ENCODE results near the gene THSD7A.
"Not testable (repeated sequence)": the region's sequence is repeated elsewhere in the genome, so short reads cannot be mapped to it uniquely, and the experiment has no call there.

The THSD7A gene

DNA sequence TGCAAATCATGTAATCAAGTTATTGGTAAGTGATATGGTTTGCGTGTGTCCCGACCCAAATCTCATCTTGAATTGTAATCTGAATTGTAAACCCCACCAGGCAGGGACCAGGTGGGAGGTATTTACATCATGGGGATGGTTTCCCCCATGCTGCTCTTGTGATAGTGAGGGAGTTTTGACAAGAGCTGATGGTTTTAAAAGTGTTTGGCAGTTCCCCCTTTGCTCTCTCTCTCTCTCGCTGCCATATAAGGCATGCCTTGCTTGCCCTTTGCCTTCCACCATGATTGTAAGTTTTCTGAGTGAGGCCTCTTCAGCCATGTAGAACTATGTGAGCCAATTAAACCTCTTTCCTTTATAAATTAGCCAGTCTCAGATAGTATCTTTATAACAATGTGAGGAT, 302.6 kb downstream of the THSD7A start:
- Histone ChIP-seq H3K36me3 (ENCODE audit: control insufficient read depth, insufficient read depth, low read length) (no peaks in the 10 kb centered on the region), H3K27me3 (replicated peaks; ENCODE audit: control insufficient read depth, insufficient read depth, low read length) (no peaks in the 10 kb centered on the region), H3K4me3 (replicated peaks; ENCODE audit: low read depth, low read length) (no peak overlapping the region)
- TF ChIP-seq, protein P1, sequence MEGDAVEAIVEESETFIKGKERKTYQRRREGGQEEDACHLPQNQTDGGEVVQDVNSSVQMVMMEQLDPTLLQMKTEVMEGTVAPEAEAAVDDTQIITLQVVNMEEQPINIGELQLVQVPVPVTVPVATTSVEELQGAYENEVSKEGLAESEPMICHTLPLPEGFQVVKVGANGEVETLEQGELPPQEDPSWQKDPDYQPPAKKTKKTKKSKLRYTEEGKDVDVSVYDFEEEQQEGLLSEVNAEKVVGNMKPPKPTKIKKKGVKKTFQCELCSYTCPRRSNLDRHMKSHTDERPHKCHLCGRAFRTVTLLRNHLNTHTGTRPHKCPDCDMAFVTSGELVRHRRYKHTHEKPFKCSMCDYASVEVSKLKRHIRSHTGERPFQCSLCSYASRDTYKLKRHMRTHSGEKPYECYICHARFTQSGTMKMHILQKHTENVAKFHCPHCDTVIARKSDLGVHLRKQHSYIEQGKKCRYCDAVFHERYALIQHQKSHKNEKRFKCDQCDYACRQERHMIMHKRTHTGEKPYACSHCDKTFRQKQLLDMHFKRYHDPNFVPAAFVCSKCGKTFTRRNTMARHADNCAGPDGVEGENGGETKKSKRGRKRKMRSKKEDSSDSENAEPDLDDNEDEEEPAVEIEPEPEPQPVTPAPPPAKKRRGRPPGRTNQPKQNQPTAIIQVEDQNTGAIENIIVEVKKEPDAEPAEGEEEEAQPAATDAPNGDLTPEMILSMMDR (IDR thresholded peaks at IDR 0.05; ENCODE audit: insufficient read depth, low read length, poor library complexity, severe bottlenecking), result no peak
- DNase-seq (ENCODE audit: extremely low read depth, insufficient read length), result no peak

DNA sequence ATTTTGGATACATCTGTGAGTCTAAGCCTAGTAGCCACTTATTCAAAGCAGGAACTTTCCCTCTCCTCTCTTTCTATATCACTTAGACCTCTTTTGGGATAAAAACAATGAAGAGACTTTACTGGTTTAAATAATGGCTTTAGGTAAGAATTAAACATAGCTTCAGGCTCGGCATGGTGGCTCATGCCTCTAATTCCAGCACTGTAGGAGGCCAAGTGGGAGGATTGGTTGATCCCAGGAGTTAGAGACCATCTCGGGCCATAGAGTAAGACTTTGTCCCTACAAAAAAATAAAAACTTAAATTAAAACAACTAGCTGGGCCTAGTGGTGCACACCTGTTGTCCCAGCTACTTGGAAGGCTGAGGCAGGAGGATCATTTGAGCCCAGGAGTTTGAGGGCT, 304.3 kb downstream of the THSD7A start:
- Histone ChIP-seq H3K27me3 (replicated peaks; ENCODE audit: control insufficient read depth, insufficient read depth, low read length) (no peaks in the 10 kb centered on the region), H3K36me3 (ENCODE audit: control insufficient read depth, insufficient read depth, low read length) (no peaks in the 10 kb centered on the region), H3K4me3 (replicated peaks; ENCODE audit: low read depth, low read length) (no peak overlapping the region)
- DNase-seq (ENCODE audit: extremely low read depth, insufficient read length), result no peak
- TF ChIP-seq, protein P1 (IDR thresholded peaks at IDR 0.05; ENCODE audit: insufficient read depth, low read length, poor library complexity, severe bottlenecking), result no peak

DNA sequence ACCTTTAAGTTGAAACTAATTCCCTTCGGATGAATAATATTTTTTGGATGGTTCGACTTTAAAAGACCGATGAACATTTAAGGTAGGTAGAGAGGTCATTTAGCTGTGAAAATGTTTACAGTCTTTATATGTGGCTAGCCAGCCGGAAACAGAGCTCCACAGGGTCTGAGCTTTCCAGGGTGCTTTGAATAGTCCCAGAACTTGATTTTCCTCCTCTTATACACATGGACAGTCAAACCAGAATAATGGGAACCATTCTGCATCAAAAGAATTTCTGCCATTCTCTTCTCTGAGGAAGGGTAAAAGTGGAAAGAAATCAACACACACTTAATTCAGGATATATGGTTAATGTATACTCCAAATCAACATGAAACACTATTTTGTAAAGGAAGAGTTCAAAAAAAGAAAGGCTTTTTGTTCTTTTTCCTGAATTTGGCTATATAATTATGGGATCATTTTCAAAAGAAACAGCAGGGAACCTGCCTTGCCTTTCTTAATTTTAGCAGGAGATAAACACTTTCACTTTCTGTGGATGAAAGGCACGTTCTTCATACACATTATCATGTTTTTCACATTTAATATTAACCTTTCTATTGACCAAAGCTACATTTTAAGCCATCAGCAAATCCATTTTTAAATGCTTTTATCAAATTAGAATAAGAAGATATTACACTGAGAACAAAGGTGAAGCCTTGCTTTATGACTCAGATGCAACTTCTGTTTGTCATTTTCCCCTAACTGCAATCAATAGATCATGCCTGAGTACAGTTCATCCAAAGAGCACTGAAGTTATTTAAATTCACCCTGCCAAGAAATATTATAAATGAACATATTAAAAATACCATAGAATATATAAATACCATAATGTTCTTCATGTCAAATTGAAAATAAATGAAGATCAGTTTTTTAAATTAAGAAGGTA, 307.3 kb downstream of the THSD7A start:
- no peak for DNase-seq (ENCODE audit: extremely low read depth, insufficient read length)

DNA sequence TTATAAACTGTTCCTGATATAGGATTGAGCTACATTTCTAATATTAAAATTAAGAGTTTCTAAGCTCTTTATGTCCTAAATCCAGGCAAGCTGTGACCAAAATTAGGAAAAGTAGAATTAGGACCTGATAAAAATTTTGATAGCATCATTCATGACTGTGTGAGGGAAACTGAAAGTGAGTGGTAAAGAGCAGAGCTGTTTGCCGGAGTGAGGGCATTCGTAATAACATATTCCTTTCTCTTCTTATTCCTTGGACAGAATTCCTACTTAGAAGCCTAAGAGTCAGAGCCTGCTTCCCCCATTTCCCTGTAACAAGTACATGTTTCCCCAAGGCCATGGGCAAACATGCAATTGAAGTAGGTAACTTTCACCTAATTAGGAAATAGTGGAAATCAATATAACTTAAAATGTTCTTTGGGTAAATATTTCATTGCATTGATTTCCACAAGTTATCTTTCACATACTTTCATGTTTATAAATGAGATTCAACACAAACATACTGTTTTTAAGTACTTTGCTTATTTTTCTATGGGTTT, 310.0 kb downstream of the THSD7A start:
- DNase-seq (ENCODE audit: extremely low read depth, insufficient read length); H3K27me3 ChIP-seq (replicated peaks; ENCODE audit: control insufficient read depth, insufficient read depth, low read length); H3K4me3 ChIP-seq (replicated peaks; ENCODE audit: low read depth, low read length); H3K36me3 ChIP-seq (ENCODE audit: control insufficient read depth, insufficient read depth, low read length): not testable (repeated sequence)

More for the DNA sequence above, 307.3 kb downstream of the THSD7A start:
- Histone ChIP-seq H3K27me3 (replicated peaks; ENCODE audit: control insufficient read depth, insufficient read depth, low read length) (no peaks in the 10 kb centered on the region), H3K36me3 (ENCODE audit: control insufficient read depth, insufficient read depth, low read length) (no peaks in the 10 kb centered on the region), H3K4me3 (replicated peaks; ENCODE audit: low read depth, low read length) (no peak overlapping the region)
- TF ChIP-seq, protein P1 (IDR thresholded peaks at IDR 0.05; ENCODE audit: insufficient read depth, low read length, poor library complexity, severe bottlenecking), result no peak

DNA sequence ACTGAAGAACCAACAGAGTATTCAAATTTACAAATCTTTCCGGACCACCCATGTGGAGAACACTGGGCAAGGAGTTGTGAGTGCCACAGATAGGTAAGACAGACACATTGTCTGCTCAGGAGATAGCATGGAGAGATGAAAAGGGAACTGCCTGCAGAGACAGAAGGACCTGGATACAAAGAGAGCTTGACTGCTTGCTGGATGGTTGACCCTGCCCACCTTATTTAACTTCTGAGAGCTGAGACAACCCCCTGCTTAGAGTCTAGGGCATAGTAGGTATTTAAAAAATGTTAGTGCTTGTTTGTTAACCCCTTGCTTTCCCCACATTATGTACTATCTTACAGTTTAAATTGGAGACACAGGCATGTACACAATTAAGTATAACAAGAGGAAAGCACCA, 314.1 kb downstream of the THSD7A start:
- no peak for DNase-seq (ENCODE audit: extremely low read depth, insufficient read length)
- Histone ChIP-seq H3K4me3 (replicated peaks; ENCODE audit: low read depth, low read length) (no peak overlapping the region), H3K27me3 (replicated peaks; ENCODE audit: control insufficient read depth, insufficient read depth, low read length) (no peaks in the 10 kb centered on the region), H3K36me3 (ENCODE audit: control insufficient read depth, insufficient read depth, low read length) (no peaks in the 10 kb centered on the region)
- TF ChIP-seq, protein P1 (IDR thresholded peaks at IDR 0.05; ENCODE audit: insufficient read depth, low read length, poor library complexity, severe bottlenecking), result no peak

DNA sequence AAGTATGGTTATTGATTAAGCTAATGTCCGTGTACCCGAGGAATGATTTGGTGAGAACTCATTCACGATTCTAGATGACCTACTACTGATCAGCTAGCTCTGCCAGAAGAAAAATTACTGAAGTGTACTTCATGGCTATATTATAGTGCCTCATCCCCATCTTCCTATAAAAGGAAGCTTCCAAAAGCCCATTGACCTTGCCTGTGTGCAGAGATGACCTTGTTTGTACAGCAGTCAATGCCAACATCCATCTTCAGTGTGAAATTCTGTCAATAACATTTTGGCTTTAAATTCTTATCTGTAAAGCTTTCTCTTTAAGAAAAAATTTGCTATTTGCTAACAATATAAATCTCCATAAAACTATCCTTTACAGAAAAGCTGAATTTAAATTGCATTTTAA, 315.7 kb downstream of the THSD7A start:
- no peaks in the 10 kb centered on the region for H3K36me3 ChIP-seq (ENCODE audit: control insufficient read depth, insufficient read depth, low read length)
- no peak overlapping the region for H3K4me3 ChIP-seq (replicated peaks; ENCODE audit: low read depth, low read length)
- no peaks in the 10 kb centered on the region for H3K27me3 ChIP-seq (replicated peaks; ENCODE audit: control insufficient read depth, insufficient read depth, low read length)
- no peak for DNase-seq (ENCODE audit: extremely low read depth, insufficient read length)
- TF ChIP-seq, protein P1 (IDR thresholded peaks at IDR 0.05; ENCODE audit: insufficient read depth, low read length, poor library complexity, severe bottlenecking), result no peak

Data from GM06990 (cell line).